Naive thymus-derived CD8-positive, alpha-beta T cell (primary cell): ENCODE measurements around the gene APLP2. TPM values are rescaled to one million over a fixed set of nuclear protein-coding genes. Genes with fewer than 3 reads are reported as not detected.
"Not testable (repeated sequence)": the region's sequence is repeated elsewhere in the genome, so short reads cannot be mapped to it uniquely, and the experiment has no call there.

Experiments used
- ATAC-seq, 2 donors: fragments of 150-1000 bp; cut with Tn5 transposase in 1 of 2; sonication (Bioruptor Pico), chemical (Tn5 transposase) in 1 of 2; 1 replicate in 1 of 2; 2 replicates in 1 of 2; pipeline ENCODE4 v1.10.0; 2021; ENCODE audit warnings: mild to moderate bottlenecking in 2 of 2, moderate library complexity in 2 of 2
- POLR2A ChIA-PET: fragments of 350-600 bp; sonication (Branson Sonifier 250); formaldehyde crosslinking; loops from one replicate; lab custom pipeline; 2021; ENCODE audit warnings: antibody characterized with exemption; lab: Charles Lee
- DNase-seq, 10 donors: peaks; one replicate each; pipeline versions ENCODE4 v3.0.0 to v3.0.0-alpha.2; 2020 to 2022
- H3K27ac Mint-ChIP-seq, 10 donors: one replicate each; pipeline ENCODE4 v1.8.0; 2020 to 2022; ENCODE audit warnings: mild to moderate bottlenecking in 10 of 10, mixed read lengths in 10 of 10, moderate library complexity in 4 of 10, inconsistent platforms in 1 of 10
- H3K27me3 Mint-ChIP-seq, 5 donors: one replicate each; pipeline ENCODE4 v1.8.0; 2021 to 2022; ENCODE audit warnings: mixed read lengths in 5 of 5
- H3K36me3 Mint-ChIP-seq, 3 donors: one replicate each; pipeline ENCODE4 v1.8.0; 2020 to 2022; ENCODE audit warnings: mixed read lengths in 3 of 3, mild to moderate bottlenecking in 2 of 3, inconsistent platforms in 1 of 3
- H3K4me1 Mint-ChIP-seq, 4 donors: one replicate each; pipeline ENCODE4 v1.8.0; 2021 to 2022; ENCODE audit warnings: mixed read lengths in 4 of 4
- H3K4me3 Mint-ChIP-seq, 10 donors: one replicate each; pipeline ENCODE4 v1.8.0; 2020 to 2022; ENCODE audit warnings: mild to moderate bottlenecking in 10 of 10, mixed read lengths in 10 of 10, moderate library complexity in 6 of 10, inconsistent platforms in 1 of 10
- H3K9me3 Mint-ChIP-seq, 9 donors: one replicate each; pipeline ENCODE4 v1.8.0; 2020 to 2022; ENCODE audit warnings: mixed read lengths in 9 of 9, mild to moderate bottlenecking in 3 of 9, inconsistent platforms in 1 of 9, moderate library complexity in 1 of 9
- polyA plus RNA-seq, 3 donors: library from polyadenylated mRNA; unstranded; fragments of 300-500 nt; fragmentation: Illumina TruSeq; gene quantifications; one replicate each; pipeline ENCODE4 v1.2.3, GENCODE V29; 2021
- total RNA-seq, 8 experiments: library from RNA in 2 of 8; stranded (reverse) in 2 of 8; gene quantifications; one replicate each; pipeline ENCODE4 v1.2.3 and lab custom pipeline; 2021 to 2026

The APLP2 gene
- total and polyA plus RNA-seq, 5 experiments from 2014 or later, result 26.2 to 54.4 (median 35.1) TPM

- Mint-ChIP-seq H3K9me3 (peaks cover 0 to 2% (median 0%) of the 10 kb centered on the region in 9 donors), H3K4me1 (peaks cover 0 to 22% (median 0%) of the 10 kb centered on the region in 4 donors), H3K27ac (no peak overlapping the region), H3K36me3 (no peaks in the 10 kb centered on the region), H3K27me3 (peaks cover 2 to 9% (median 7%) of the 10 kb centered on the region in 5 donors), H3K4me3 (no peak overlapping the region)
- DNase-seq, result no peak
- no peak for ATAC-seq
- POLR2A ChIA-PET, result no interaction called here
Observed at GRCh38 chr11:130183878-130184610, 114.3 kb downstream of the APLP2 start.

DNA sequence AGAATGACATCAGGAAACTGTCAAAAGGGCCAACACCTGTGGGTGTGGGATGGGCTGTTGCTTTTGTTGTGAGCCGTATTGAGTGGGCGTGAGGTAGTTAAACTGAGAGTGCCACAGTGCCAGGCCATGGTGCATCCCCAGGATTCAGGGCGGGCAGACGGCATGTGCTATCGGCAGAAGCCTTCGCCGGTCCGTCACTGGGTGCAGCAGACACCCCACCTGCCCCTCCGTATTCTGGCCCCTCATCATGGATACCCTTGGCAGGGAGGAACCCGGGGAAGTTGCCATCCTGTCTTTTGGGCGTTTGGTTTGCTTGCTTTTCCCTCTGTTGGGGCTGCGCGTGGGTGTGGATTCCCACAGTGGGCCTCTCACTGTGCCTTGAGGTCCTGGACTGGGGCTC is 117.4 kb downstream of the APLP2 start:
- Mint-ChIP-seq H3K9me3 (peaks cover 0 to 2% (median 0%) of the 10 kb centered on the region in 9 donors), H3K36me3 (no peaks in the 10 kb centered on the region), H3K4me3 (no peak overlapping the region), H3K27me3 (peaks cover 0 to 4% (median 2%) of the 10 kb centered on the region in 5 donors), H3K27ac (no peak overlapping the region), H3K4me1 (peaks cover 0 to 3% (median 0%) of the 10 kb centered on the region in 4 donors)
- ATAC-seq, result no peak
- POLR2A ChIA-PET, result no interaction called here
- no peak for DNase-seq

- POLR2A ChIA-PET, result no interaction called here
- no peak overlapping the region for H3K4me3 Mint-ChIP-seq
- no peak for ATAC-seq
- no peak for DNase-seq
- H3K4me1 Mint-ChIP-seq, result no peaks in the 10 kb centered on the region
- H3K27me3 Mint-ChIP-seq, result peaks cover 0 to 4% (median 2%) of the 10 kb centered on the region in 5 donors
- H3K36me3 Mint-ChIP-seq, result no peaks in the 10 kb centered on the region
- H3K9me3 Mint-ChIP-seq, result peaks cover 0 to 2% (median 0%) of the 10 kb centered on the region in 9 donors
- no peak overlapping the region for H3K27ac Mint-ChIP-seq
Observed at GRCh38 chr11:130188047-130188446, 118.4 kb downstream of the APLP2 start.

GRCh38 chr11:130188585-130189347 is 119.1 kb downstream of the APLP2 start:
- H3K4me1 Mint-ChIP-seq, result no peaks in the 10 kb centered on the region
- ATAC-seq (no peak), DNase-seq (no peak)
- POLR2A ChIA-PET, result no interaction called here
- H3K27me3 Mint-ChIP-seq, result peaks cover 0 to 2% (median 0%) of the 10 kb centered on the region in 5 donors
- H3K4me3 Mint-ChIP-seq, result no peak overlapping the region
- peaks cover 0 to 2% (median 0%) of the 10 kb centered on the region in 9 donors for H3K9me3 Mint-ChIP-seq
- no peak overlapping the region for H3K27ac Mint-ChIP-seq
- H3K36me3 Mint-ChIP-seq, result no peaks in the 10 kb centered on the region

DNA sequence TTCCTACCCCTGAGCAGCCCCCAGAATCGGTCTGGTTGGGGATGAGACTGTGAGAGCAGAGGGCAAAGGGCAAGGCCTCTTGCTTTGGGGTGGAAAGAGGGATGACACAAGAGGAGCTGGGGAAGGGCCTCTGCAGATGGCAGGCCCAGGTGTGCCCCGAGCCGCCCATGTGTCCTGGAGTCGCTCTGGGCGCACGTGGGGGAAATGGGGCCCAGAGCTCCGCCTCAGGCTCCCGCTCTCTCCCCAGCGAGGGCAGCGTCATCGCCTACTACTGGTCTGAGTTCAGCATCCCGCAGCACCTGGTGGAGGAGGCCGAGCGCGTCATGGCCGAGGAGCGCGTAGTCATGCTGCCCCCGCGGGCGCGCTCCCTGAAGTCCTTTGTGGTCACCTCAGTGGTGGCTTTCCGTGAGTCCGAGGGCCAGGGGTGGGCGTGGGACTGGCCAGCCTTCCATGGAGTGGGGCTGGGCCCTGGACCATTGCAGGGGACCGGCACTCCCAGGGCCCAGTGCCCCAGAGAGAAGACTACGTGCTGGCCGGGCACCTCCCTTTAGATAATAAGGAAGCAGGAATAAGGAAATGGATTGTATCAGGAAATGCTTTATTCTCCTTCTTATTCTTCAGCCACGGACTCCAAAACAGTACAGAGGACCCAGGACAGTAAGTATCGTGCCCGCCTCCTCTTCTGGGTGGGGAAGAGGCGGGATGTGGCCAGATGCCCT is 120.0 kb downstream of the APLP2 start:
- H3K4me3 Mint-ChIP-seq, result no peak overlapping the region
- POLR2A ChIA-PET, result no interaction called here
- H3K27me3 Mint-ChIP-seq, result peaks cover 0 to 2% (median 0%) of the 10 kb centered on the region in 5 donors
- H3K9me3 Mint-ChIP-seq, result peaks cover 0 to 2% (median 0%) of the 10 kb centered on the region in 9 donors
- H3K4me1 Mint-ChIP-seq, result no peaks in the 10 kb centered on the region
- DNase-seq (no peak), ATAC-seq (no peak)
- no peaks in the 10 kb centered on the region for H3K36me3 Mint-ChIP-seq
- no peak overlapping the region for H3K27ac Mint-ChIP-seq

GRCh38 chr11:130190371-130190881 is 120.7 kb downstream of the APLP2 start:
- POLR2A ChIA-PET, result no interaction called here

DNA sequence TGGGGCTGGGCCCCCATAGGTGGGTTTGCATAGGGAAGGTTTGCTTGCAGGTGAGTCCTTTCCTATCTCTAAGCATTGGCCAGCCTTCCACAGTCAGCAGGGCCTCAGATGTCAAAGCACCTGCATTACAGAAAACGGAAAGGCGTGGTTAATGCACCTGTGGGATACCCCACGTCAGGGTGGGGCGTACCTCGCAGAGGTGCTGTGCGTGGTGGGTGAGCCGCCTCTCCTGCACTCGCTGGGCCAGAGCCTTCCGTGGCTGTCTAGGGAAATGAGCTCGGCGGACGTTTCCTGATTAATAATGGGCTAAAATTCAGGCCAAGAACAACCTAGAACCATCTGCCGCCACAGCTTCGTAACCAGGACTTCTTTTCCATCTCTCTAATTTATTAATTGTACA is 122.2 kb downstream of the APLP2 start:
- POLR2A ChIA-PET, result interaction anchor here (0.7 kb wide), 1 partner anchor 283 kb away, joined by 3 read pairs; no protein-coding TSS in a partner anchor
- Mint-ChIP-seq H3K27me3 (no peaks in the 10 kb centered on the region), H3K4me3 (no peak overlapping the region), H3K9me3 (no peaks in the 10 kb centered on the region), H3K27ac (no peak overlapping the region), H3K4me1 (no peaks in the 10 kb centered on the region), H3K36me3 (no peaks in the 10 kb centered on the region)
- DNase-seq (no peak), ATAC-seq (no peak)

More at GRCh38 chr11:130190371-130190881, 120.7 kb downstream of the APLP2 start:
- DNase-seq (no peak), ATAC-seq (no peak)
- Mint-ChIP-seq H3K27me3 (peaks cover 0 to 2% (median 0%) of the 10 kb centered on the region in 5 donors), H3K4me1 (no peaks in the 10 kb centered on the region), H3K9me3 (no peaks in the 10 kb centered on the region), H3K36me3 (no peaks in the 10 kb centered on the region), H3K4me3 (no peak overlapping the region), H3K27ac (no peak overlapping the region)

DNA sequence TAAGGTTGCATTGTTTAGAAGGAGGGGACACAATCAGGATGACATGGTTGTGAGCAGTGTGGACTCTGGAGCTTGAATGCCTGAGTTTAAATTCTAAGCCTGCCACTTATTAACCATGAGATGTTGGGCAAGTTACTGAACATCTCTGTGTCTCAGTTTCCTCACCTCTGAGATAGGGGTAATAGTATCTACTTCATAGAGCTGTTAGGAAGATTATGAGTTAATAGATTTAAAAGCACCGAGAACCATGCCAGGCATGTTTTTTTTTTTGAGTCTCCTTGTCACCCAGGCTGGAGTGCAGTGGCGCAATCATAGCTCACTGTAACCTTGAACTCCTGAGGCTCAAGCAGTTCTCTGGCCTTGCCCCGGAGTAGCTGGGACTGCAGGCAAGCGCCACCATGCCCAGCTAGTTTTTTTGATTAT is 123.2 kb downstream of the APLP2 start:
- DNase-seq (no peak), ATAC-seq (no peak)
- Mint-ChIP-seq H3K27me3 (no peaks in the 10 kb centered on the region), H3K36me3 (no peaks in the 10 kb centered on the region), H3K9me3 (no peaks in the 10 kb centered on the region), H3K27ac (no peak overlapping the region), H3K4me1 (no peaks in the 10 kb centered on the region), H3K4me3 (no peak overlapping the region)
- POLR2A ChIA-PET, result no interaction called here

GRCh38 chr11:130193551-130193950 is 123.9 kb downstream of the APLP2 start:
- H3K4me1 Mint-ChIP-seq, H3K9me3 Mint-ChIP-seq, H3K36me3 Mint-ChIP-seq, H3K4me3 Mint-ChIP-seq, POLR2A ChIA-PET, DNase-seq, ATAC-seq, H3K27me3 Mint-ChIP-seq, H3K27ac Mint-ChIP-seq: not testable (repeated sequence)

Other genes with a start within 250 kb of the APLP2 start
- gene NFRKB, start 174.3 kb upstream of the APLP2 start, total RNA-seq, result 10 to 100 TPM; 60.1 to 61.4 TPM
- gene NFRKB, start 174.3 kb upstream of the APLP2 start, polyA plus RNA-seq, result 10 to 100 TPM; 16.9 to 21.9 (median 17.6) TPM
- 10 to 100 TPM; 13.6 to 16.5 TPM for gene PRDM10, start 67.1 kb upstream of the APLP2 start, total RNA-seq
- 1 to 10 TPM in 2 of 3 donors, under 1 TPM in 1; 0.87 to 3.7 (median 1.9) TPM for gene PRDM10, start 67.1 kb upstream of the APLP2 start, polyA plus RNA-seq
- gene ST14, start 89.9 kb downstream of the APLP2 start, total RNA-seq, result under 1 TPM; 0.74 to 0.94 TPM
- gene ST14, start 89.9 kb downstream of the APLP2 start, polyA plus RNA-seq, result not detected
- gene ZBTB44, start 245.0 kb downstream of the APLP2 start, total RNA-seq, result 10 to 100 TPM; 86.8 to 90.1 TPM
- gene ZBTB44, start 245.0 kb downstream of the APLP2 start, polyA plus RNA-seq, result 1 to 10 TPM; 5.9 to 7.9 (median 7.3) TPM